ENCODE data around the gene TIMM21.

TIMM21 gene

DNA sequence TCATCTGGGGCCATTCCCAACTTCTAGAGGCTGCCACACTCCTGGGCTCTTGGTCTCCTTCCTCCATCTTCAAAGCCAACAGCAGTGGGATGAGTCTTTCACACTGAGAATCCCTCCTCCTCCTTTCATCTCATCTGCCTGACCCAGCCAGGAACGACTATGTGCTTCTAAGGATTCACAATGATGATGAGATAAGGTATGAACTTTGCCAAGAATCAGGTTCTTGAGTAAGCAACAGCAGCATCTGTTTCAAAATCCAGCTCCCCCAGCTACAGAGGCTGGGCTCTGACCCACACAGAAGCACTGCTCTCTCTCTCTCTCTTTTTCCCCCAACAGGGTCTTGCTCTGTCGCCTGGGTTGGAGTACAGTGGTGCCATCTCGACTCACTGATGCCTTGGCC lies 46.4 kb downstream of the TIMM21 start:
- DNase-seq (ENCODE audit: low spot score): no peak

DNA sequence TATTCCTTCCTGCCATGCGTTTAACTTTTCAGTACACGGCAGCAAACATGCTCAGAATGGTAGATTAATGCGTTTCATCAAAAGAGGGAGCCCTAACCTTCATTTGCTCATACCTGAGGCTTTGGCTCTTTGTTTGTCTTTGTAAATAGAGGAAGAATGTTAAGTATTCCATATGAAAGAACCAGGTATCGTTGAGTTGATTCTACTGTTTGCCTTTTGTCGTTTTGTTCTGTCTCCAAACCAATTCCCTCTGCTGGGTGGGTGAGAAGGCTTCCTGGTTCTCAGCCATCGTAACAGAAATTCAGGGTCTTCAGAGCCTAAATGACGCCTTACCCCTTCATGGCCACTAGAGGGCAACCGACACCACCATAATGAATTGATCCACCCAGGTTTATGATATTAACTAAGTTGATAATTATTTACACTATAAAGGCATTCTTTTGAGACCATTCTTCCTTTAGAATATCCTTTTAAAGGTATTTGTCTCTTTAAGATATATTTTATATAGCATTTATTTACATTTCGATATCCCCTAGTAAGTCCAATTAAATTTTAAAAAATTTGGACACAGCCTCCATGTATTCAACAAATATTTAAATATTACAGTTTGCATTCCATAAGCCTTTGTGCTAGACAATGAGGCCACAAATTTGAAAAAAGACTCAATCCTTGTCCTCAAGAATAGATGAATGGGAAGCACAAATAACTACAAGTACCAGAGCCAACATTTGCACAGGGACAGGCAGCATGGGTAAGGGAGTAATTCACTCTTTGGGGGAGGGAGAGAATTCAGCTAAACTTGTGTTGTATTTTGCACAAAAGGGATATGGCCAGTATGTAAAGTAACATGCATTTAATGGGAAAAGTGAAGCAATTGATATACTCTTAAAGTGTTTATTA lies 48.1 kb downstream of the TIMM21 start:
- no peak for DNase-seq (ENCODE audit: low spot score)

DNA sequence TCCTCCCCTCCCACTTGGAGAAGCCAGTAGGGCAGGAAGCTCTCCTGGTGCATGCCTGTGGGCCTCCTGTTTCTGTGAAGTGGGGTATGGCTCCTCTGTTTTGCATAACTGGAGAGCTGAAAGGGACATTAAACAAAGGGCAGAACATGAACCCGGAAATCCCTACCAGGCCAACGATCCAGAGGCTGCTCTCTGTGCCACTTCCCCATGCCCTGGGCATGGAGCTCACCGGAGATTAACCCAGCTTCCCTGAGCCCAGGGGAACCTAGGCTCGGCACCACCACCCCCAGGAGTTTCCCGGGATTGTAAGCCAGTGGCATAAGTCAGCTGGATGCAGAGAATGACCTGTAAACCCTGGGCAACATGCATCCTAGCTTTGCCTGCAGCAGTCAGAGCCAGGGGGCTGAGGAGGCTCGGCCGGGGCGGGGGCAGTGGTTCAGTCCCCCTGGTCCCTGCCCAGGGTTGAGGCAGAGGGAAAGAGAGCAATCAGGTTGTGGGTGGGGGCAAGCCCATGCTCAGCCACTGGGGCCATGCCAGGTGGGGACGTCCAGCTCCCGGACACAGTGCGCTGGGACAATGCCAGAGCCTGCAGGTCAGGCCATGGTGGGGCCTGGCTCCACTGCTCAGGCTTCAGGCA lies 49.5 kb downstream of the TIMM21 start:
- no peak for DNase-seq (ENCODE audit: low spot score)

GRCh38 chr18:74198453-74198852 lies 50.1 kb downstream of the TIMM21 start:
- DNase-seq (ENCODE audit: low spot score): no peak

- no peak for DNase-seq (ENCODE audit: low spot score)
These were observed 52.5 kb downstream of the TIMM21 start for GRCh38 chr18:74200780-74201179.

DNA sequence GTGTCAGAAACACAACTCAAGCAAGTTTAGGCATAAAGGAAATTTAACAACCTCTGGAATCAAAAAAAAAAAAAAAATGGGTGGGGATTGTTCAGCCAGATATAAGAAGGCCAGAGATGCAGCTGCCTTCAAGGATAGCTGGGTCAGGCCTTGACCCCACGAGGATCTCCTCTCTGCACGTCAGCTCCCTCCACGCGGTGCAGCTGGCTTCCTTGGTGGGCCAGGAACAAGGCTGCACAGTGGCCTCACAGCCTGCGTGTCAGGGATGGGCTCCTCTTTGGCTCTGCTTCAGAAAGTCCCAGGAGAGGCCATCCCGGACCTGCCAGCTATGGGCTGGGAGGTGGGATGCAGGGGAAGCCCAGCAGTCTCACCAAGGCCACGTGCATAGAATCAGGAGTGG lies 55.5 kb downstream of the TIMM21 start:
- DNase-seq (ENCODE audit: low spot score): no peak

- no peak for DNase-seq (ENCODE audit: low spot score)
These were observed 56.3 kb downstream of the TIMM21 start for GRCh38 chr18:74204526-74205152.
